ENCODE results near the gene MALT1.
"Not testable (repeated sequence)": the region's sequence is repeated elsewhere in the genome, so short reads cannot be mapped to it uniquely, and the experiment has no call there.

GRCh38 chr18:58757351-58757750, 86.1 kb downstream of the MALT1 start:
- not testable (repeated sequence) for TF ChIP-seq CTCF, POLR2A (IDR thresholded peaks at IDR 0.05)
